ENCODE results near the gene TRIM2.

The TRIM2 gene

DNA sequence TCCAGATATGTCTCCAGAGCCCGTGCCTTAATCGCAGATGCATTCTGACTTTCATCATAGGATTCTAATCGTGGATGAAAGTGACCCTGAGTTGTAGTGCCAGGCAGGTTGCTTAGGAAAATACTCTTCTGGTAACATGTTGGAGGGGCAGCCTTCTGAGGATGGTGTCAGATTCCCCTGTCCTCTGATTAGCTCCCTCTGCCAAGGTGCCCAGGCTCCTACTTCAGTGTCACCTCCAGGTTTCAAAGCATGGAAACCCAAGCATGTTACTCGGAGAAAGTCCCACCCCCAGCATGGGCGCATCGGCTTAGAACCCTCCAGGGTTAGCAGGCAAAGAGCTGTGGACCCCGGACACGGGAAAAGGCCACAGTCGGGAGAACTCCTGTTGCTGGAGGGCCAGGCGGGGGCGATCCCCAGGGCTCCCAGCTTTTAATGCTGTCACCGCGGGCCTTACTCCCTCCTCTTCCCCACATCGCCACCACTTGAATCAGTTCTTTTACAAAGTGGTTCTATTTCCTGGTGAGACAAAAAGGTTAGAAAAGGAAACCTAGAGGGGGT is 44.5 kb downstream of the TRIM2 start:
- no peak for DNase-seq (ENCODE audit: low read depth in 3 of 3)

DNA sequence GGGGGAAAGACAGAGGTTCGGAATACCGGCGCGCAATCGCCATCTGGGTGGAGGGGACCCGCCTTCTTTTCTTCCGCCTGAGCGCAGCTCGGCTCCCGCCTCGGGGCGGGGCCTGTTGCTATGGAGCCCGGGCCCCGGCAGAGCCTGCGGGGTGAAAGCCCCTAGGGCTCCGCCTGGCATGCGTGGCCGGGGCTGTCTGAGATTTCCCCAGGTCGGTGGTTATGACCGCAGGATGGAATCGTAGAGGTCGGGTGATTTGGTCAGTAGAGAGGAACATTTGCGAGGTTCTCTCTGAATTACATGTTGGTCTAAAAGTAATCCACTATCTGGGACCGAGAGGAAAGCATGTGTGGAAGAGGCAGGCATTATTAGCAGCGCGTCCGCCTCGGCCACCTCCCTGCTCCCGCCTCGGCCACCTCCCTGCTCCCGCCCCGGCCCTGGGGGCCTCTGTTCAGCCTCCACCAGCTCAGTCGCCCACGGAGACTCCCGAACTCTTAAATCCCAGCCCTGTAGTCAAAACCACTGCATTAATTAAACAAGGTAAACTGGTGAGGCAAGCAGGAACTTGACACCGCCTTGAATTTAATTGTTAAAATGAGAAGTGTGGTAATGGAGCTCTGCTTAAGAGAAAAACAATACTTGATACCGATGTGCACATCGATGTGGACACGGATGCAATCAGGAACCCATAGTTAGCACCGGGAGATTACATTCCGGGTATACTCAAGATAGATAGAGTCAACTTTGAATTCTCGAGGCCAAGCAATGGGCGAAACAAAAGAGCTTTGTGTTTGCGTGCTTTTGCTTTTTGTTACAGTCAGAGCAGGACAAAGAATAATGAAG is 45.2 kb downstream of the TRIM2 start:
- peak; percentile 65 to 86 (median 67) for DNase-seq (ENCODE audit: low read depth in 3 of 3)

DNA sequence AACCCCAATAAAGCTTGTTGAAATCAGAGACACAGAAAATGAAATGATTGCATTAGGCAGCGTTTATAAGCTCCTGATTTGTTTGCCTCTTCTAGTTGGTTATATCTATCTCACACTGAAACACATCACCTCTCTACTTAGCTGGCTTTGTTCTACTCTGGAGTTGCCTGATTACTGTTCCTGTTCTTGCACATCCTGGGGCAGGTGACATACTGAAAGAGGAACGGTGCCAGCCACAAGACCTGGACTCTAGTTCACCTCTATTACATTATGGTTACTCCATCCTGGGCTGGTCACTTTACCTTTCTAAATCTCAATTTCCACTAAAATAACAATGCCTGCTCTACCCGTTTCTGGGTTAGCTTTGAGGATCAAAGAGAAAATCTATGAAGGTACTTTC is 47.9 kb downstream of the TRIM2 start:
- no peak for DNase-seq (ENCODE audit: low read depth in 3 of 3)

DNA sequence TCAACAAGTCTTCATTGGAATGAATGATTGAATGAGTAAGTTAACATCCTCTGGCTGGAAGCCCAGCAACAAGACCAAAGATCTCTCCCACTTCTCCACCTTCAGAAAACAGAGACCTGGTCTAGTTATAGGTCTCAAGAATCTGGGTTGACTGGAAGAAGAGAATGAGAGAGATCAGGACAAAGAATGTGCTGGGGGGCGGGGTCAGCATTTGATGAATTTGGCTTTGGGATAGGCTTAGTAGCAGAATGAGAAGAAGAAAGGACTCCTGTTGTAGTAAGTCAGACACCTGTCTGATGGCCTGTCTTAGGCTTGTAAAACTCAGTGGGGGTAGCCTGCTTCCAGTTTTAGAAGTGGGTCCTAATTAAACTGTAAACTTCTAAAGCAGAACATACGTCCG is 51.0 kb downstream of the TRIM2 start:
- no peak for DNase-seq (ENCODE audit: low read depth in 3 of 3)

DNA sequence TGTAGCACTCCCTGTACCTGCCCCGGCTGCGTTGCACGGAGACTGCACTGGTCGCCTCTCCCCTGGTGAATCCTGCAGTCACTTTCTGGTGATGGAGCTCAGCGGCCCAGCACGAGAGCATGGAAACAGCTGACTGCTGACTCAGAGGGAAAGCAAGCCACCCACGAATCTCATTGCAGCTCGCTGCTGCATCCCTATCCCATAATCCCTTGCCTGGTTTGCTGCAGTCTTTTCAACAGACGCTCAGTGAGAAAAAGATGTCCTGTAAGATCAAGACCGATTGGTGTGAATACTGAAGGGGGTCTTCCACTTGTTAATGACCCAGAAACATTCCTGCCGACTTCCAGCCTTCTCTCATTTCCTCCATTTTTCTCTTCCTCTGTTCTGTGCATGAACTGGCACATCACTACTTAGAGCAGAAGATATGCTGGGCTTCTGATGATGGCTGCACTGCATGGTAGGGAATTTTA is 52.9 kb downstream of the TRIM2 start:
- peak in 1 of 3 experiments; percentile 49 for DNase-seq (ENCODE audit: low read depth in 3 of 3)

DNA sequence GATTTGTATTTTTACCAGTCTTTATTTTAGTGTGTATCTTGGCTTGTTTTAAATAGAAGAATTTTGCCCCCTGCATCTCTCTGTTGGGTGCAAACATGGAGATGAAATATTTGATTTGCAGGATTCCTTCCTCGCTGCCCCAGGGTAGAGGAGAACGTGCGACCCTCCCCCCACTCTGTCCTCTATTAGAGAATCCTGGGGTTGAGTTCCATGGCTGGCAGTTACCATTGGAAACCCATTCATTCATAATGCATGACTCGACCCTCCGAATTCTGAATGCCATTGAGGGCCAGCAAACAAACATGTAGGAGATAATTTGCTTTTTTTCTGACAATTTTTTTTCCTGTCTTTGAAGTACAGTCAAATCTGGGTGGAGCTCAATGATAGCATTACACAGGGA is 53.7 kb downstream of the TRIM2 start:
- no peak for DNase-seq (ENCODE audit: low read depth in 3 of 3)

- no peak for DNase-seq (ENCODE audit: low read depth in 3 of 3)
These were observed 54.5 kb downstream of the TRIM2 start for GRCh38 chr4:153258750-153259149.

- no peak for DNase-seq (ENCODE audit: low read depth in 3 of 3)
These were observed 55.4 kb downstream of the TRIM2 start for GRCh38 chr4:153259661-153260060.

DNA sequence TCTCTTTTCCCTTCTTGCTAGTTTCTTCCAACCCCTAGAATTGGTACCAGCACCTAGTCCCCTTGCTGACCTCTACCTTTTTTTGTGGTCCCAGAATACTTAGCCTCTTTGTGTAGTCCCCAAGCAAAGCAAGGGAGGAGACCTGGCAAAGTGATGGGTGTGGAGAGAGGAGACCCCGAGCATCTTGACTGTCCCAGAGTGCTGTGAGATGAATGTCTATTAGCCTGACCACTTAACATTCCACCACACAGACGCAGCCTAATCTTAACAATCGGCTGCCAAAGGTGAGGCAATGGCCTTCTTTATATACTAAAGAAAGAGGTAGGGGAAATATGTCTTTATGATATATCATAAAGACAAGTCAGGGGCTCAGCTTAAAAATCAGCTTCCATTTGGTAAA is 55.9 kb downstream of the TRIM2 start:
- no peak for DNase-seq (ENCODE audit: low read depth in 3 of 3)

GRCh38 chr4:153260553-153261300 is 56.5 kb downstream of the TRIM2 start:
- no peak for DNase-seq (ENCODE audit: low read depth in 3 of 3)

GRCh38 chr4:153261461-153261860 is 57.2 kb downstream of the TRIM2 start:
- DNase-seq (ENCODE audit: low read depth in 3 of 3), result no peak

DNA sequence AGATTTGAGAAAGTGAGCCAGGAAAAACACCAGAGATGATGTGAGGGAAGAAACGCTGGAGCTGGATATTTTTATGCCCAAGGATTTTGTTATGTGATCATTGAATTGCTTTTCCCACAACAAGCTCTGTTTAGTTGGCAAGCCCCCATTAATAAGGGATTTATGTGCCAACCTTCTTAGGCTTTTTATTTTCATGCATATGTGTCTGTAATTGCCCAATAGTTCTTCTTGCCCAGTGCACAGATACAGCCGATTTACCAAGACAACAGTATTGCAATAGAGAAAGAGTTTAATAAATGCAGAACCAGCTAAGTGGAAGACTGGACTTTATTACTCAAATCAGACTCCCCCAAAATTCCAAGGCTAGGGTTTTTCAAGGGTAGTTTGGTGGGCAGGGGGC is 57.7 kb downstream of the TRIM2 start:
- no peak for DNase-seq (ENCODE audit: low read depth in 3 of 3)

DNA sequence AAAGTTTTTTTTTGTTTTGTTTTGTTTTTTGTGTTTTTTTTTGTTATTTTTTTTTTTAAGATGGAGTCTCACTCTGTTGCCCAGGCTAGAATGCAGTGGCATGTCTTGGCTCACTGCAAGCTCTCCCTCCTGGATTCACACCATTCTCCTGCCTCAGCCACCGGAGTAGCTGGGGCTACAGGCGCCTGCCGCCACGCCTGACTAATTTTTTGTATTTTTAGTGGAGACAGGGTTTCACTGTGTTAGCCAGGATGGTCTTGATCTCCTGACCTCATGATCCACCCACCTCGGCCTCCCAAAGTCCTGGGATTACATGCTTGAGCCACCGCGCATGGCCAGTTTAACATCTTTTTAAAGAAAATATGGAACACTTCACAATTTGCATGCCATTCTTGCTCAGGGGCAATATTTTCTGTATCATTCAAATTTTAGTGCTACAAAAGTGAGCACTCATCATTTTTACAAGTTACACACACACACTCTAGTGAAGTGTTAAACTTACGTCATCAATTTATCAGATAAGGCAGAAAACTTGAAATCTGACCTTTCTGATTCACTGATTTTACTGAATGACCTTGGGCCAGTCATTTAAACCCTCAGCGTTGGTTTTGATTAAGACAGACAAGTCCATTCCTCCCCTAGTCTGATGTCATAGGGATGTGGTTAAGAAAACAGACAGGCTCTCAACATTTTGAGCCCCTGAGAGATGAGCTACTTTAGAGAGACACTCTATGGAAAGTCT is 61.2 kb downstream of the TRIM2 start:
- DNase-seq (ENCODE audit: low read depth in 3 of 3), result no peak

DNA sequence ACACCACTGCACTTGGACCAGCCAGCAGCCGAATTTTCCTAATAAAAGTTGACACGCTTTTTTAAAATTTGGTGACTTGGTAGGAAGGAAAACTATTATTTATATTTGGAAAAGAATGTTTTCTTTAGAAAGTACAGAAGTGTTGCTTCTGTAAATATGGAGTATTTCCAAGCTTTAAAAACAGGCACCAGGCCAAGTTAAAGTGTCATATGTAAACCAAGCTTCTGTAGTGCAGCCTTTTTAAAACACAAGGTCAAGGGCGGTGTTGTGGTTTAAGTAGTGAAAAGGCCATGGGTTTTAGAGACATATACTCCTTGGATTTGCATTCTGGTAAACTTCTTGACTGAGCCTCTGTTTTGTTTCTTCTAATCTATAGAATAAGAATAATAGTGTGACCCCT is 62.7 kb downstream of the TRIM2 start:
- DNase-seq (ENCODE audit: low read depth in 3 of 3), result no peak

DNA sequence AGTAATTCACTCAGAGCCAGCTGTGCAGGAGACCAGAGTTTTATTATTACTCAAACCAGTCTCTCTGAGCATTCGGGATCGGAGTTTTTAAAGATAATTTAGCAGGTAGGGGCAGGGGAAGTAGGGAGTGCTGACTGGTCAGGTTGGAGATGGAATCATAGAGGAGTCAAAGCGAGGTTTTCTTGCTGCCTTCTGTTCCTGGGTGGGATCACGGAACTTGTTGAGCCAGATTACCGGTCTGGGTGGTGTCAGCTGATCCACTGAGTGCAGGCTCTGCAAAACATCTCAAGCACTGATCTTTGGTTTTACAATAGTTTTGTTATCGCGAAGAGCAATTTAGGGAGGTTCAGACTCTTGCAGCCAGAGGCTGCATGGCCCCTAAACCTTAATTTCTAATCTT is 63.6 kb downstream of the TRIM2 start:
- DNase-seq (ENCODE audit: low read depth in 3 of 3), result no peak

DNA sequence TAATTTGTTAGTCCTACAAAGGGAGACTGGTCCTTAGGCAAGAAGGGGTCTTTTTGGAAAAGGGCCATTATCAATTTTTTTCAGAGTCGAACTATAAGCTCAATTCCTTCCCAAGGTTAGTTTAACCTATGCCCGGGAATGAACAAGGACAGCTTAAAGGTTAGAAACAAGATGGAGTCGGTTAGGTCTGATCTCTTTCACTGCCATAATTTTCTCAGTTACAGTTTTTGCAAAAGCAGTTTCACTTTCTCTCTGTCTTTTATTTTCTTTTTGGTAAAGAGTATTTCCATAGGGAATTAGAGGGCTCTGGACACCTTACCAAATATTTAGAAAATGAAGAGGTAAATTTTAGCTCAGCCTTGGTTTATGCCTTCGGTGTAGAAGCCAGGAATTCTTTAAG is 64.1 kb downstream of the TRIM2 start:
- no peak for DNase-seq (ENCODE audit: low read depth in 3 of 3)

GRCh38 chr4:153269218-153269990 is 65.2 kb downstream of the TRIM2 start:
- no peak for DNase-seq (ENCODE audit: low read depth in 3 of 3)

GRCh38 chr4:153270361-153270760 is 66.1 kb downstream of the TRIM2 start:
- no peak for DNase-seq (ENCODE audit: low read depth in 3 of 3)

GRCh38 chr4:153271820-153272219 is 67.6 kb downstream of the TRIM2 start:
- DNase-seq (ENCODE audit: low read depth in 3 of 3), result no peak

DNA sequence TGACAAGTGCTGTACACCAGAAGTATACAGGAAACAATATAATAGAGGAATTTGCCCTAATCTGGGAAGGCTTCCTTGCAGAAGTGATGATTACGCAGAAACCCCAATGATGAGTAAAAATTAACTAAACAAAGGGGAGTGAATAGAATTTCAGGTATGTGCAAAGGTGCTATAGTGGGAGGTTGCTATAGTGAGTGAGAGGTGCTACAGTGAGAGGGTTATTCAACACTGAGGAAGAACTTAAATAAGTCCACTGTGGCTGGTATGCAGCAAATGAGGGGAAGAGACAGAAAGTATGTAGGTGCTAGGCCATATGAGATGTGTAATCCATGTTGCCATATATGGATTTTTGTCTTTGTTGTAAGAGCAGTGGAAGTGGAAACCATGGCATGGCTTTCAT is 69.5 kb downstream of the TRIM2 start:
- no peak for DNase-seq (ENCODE audit: low read depth in 3 of 3)

- DNase-seq (ENCODE audit: low read depth in 3 of 3), result no peak
These were observed 70.7 kb downstream of the TRIM2 start for GRCh38 chr4:153274967-153275366.

All from stimulated activated CD4-positive, alpha-beta T cell treated with anti-CD3 and anti-CD28 coated beads, TNF-alpha, amount 100 ng/mL, for 24 hours (primary cell).